Astrocyte of the spinal cord (primary cell): ENCODE results near the gene PBX1.

Experiments
- DNase-seq: peaks from one replicate; pipeline ENCODE4 v3.0.0; 2011; ENCODE audit warnings: low read depth, low spot score
- H3K4me3 ChIP-seq: 2 replicates; pipeline ENCODE4 v1.5.1; 2011; ENCODE audit warnings: low read depth, mild to moderate bottlenecking, low read length, moderate library complexity
- in situ Hi-C: cut with HindIII; loops from 2 replicates; pipeline ENCODE4 v1.10.0; 2017; ENCODE audit warnings: low sequenced_read_pairs
- TF ChIP-seq, protein P1 (sequence below): IDR thresholded peaks from 2 replicates; pipeline ENCODE4 v1.5.1; 2012; ENCODE audit warnings: low read depth, mild to moderate bottlenecking, low read length, inconsistent platforms

Gene PBX1

GRCh38 chr1:164739189-164739588, 180.2 kb downstream of the PBX1 start:
- no peak for DNase-seq
- in situ Hi-C loops, result no loop called here
- H3K4me3 ChIP-seq, result no peak overlapping the region
- TF ChIP-seq, protein P1, sequence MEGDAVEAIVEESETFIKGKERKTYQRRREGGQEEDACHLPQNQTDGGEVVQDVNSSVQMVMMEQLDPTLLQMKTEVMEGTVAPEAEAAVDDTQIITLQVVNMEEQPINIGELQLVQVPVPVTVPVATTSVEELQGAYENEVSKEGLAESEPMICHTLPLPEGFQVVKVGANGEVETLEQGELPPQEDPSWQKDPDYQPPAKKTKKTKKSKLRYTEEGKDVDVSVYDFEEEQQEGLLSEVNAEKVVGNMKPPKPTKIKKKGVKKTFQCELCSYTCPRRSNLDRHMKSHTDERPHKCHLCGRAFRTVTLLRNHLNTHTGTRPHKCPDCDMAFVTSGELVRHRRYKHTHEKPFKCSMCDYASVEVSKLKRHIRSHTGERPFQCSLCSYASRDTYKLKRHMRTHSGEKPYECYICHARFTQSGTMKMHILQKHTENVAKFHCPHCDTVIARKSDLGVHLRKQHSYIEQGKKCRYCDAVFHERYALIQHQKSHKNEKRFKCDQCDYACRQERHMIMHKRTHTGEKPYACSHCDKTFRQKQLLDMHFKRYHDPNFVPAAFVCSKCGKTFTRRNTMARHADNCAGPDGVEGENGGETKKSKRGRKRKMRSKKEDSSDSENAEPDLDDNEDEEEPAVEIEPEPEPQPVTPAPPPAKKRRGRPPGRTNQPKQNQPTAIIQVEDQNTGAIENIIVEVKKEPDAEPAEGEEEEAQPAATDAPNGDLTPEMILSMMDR, result no peak

DNA sequence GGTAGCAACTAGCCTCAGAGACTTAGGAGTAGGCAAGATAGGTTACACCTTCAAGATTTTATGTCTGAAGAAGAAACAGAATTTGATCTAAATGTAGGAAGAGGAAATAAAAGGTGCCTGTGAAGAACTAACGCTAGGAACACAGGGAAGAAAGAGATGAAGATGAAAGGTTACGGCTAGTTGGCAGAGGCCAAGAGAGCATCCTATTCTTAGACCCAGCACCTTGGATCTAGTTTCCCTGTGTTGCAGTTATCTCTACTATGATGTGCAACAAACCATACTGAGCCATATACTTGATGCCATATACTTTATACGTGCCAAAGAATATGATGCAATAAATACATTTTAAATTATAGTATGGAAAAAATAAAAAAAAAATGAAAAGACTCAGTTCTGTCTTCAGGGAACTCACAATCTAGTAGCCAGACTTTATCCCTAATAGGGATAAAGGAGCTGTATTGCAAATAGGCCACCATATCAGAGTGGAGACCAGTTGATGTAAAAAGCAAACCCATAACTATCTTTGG, 181.1 kb downstream of the PBX1 start:
- in situ Hi-C loops, result no loop called here

DNA sequence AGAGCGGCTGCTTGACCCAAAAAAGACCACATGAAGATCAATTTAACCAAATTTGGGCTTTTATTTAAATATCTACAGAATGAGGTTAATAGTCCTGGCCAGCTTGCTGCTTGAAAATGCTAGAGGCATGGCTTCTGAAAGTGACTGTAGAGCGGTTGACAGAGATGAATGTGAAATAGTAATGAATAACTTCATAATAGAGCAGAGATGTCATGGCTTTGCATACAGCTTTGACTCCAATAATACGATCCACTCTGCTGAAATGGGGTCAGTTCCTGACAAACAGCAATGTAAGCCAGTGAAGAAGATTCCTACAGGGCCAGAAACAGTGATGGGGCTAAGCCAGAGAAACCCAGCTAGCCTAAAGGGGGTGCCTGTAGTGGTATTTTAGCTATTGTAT, 183.8 kb downstream of the PBX1 start:
- DNase-seq, result no peak
- TF ChIP-seq, protein P1, result no peak
- no peak overlapping the region for H3K4me3 ChIP-seq
- in situ Hi-C loops, result no loop called here

More for the DNA sequence above, 181.1 kb downstream of the PBX1 start:
- TF ChIP-seq, protein P1, result no peak
- no peak overlapping the region for H3K4me3 ChIP-seq
- no peak for DNase-seq

DNA sequence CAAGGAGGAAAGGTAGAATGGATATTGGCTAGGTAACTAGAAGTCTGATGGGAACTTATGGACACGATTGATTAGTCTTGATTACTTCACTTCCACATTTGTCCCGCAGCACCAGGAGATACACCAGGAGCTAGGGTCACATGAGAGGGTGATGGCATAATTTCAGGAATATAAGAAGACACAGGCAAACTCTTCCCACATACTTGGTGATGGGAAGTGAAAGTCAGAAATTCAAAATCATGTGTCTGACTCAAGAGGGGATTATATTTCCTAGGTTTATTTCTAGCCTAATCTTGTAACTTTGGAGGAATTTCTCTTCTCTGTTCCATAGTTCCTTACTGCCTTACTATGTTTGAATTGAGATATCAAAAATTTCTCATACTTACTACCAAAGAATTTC, 185.0 kb downstream of the PBX1 start:
- TF ChIP-seq, protein P1, result no peak
- DNase-seq, result no peak
- in situ Hi-C loops, result no loop called here
- H3K4me3 ChIP-seq, result no peak overlapping the region

DNA sequence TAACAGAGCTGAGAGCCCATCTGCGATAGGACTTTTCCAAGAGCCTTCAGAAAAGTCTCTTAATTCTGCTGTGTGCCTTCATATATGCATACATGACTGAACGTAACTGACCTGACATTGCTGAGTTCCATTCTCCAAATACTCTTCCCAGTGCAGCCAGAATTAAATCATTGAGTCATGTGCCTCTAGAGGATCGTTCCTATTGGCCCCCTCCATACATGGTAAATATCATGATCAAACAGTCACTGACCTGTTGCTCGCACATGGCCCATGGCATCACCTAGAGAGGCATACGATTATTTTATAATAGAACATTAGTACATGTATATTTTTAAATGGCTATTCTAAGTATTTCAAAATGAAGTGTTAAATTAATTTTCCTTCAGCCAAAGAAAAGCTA, 186.8 kb downstream of the PBX1 start:
- in situ Hi-C loops, result no loop called here
- no peak for DNase-seq
- H3K4me3 ChIP-seq, result no peak overlapping the region
- TF ChIP-seq, protein P1, result no peak

- H3K4me3 ChIP-seq, result no peak overlapping the region
- no peak for DNase-seq
- in situ Hi-C loops, result no loop called here
- TF ChIP-seq, protein P1, result no peak
These were observed 187.6 kb downstream of the PBX1 start for GRCh38 chr1:164746632-164747031.
